ENCODE measurements around the gene FBXO31.
"Not testable (repeated sequence)": the region's sequence is repeated elsewhere in the genome, so short reads cannot be mapped to it uniquely, and the experiment has no call there.

The FBXO31 gene

DNA sequence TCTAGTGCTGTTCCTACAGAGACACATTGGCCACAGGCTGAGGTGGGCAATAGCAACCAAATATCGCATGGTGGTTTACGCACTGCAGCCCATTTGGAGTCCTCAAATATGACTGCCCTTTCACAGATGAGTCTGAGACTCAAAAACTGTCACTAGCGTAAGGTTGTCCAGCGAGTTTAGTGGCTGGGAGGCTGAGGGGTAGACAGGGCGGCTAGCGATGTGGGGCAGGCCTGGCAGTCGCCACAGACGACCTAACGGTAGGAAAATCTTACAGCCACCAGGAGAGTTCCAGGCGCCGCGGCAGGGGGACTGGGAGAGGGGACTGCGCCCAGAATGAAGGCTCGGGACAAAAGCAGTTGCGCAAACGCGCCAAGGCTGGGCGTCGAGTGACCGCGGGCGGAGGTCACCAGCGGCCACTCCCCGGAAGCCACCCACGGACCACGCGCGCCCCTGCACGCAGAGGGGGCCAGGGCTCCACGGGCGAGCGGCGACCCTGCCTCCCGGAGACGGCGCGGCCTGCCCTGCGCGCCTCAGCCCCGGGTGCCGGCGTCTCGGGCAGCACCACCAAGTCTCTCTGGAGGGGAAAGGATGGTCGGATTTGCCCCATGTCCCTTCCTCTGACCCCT lies 7.9 kb upstream of the FBXO31 start:
- DNase-seq = no peak
- Histone ChIP-seq H3F3A (ENCODE audit: insufficient read depth, low read length) (peaks cover 10% of the 10 kb centered on the region), H3K4me2 (ENCODE audit: low read depth, low read length) (peak overlapping the region; percentile 49; the same call in 1 of the 2 replicates), H3K27me3 (replicated peaks; ENCODE audit: insufficient read depth, low read length) (no peaks in the 10 kb centered on the region), H3K9ac (ENCODE audit: low read length) (peak overlapping the region; percentile 65; the same call in 1 of the 2 replicates), H3K4me3 (ENCODE audit: low read length) (peak overlapping the region; percentile 57), H3K4me1 (ENCODE audit: low read length) (peaks cover 9% of the 10 kb centered on the region; the same call in 1 of the 2 replicates), H3K9me3 (replicated peaks; ENCODE audit: insufficient read depth, low read length) (no peaks in the 10 kb centered on the region), H3K27ac (ENCODE audit: low read length) (no peak overlapping the region), H3K36me3 (replicated peaks; ENCODE audit: insufficient read depth, low read length) (no peaks in the 10 kb centered on the region), H2AFZ (ENCODE audit: low read length) (no peak overlapping the region), H4K20me1 (ENCODE audit: insufficient read depth, low read length) (0 out of 2 replicates have a peak, but pooled peaks cover 3% of the 10 kb centered on the region), H3K79me2 (ENCODE audit: low read length) (peaks cover 33% of the 10 kb centered on the region), H3K9me2 (replicated peaks; ENCODE audit: insufficient read depth, low read length) (no peaks in the 10 kb centered on the region)
- TF ChIP-seq EZH2 (optimal IDR thresholded peaks at IDR 0.05; ENCODE audit: low read depth, low read length) = no peak

DNA sequence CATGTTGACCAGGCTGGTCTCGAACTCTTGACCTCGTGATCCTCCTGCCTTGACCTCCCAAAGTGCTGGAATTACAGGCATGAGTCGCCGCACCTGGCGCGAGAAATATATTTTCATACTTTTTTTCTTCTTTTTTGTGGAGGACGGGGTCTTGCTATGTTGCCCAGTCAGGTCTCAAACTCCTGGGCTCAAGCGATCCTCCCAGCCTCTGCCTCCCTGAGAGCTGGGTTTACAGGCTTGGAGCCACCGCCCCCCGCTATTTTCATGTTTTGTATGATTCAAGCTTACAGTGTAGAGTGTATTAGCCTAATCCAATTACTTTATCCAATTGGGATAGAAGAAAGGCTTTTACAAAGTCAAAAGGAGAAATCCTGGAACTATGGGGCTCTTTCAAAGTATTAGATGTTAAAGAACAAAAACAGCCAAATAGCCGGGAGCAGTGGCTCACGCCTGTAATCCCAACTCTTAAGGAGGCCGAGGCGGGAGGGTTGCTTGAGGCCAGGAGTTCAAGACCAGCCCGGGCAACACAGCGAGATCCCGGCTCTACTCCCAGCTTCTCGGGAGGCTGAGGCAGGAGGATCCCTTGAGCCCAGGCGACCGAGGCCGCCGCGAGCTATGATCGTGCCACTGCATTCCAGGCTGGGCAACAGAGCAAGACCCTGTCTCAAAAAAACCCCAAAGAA lies 7.2 kb upstream of the FBXO31 start:
- Histone ChIP-seq H3K27me3 (replicated peaks; ENCODE audit: insufficient read depth, low read length) (no peaks in the 10 kb centered on the region), H3K9me2 (replicated peaks; ENCODE audit: insufficient read depth, low read length) (no peaks in the 10 kb centered on the region), H3K36me3 (replicated peaks; ENCODE audit: insufficient read depth, low read length) (no peaks in the 10 kb centered on the region), H3F3A (ENCODE audit: insufficient read depth, low read length) (peaks cover 10% of the 10 kb centered on the region), H3K79me2 (ENCODE audit: low read length) (peaks cover 31% of the 10 kb centered on the region), H3K4me1 (ENCODE audit: low read length) (peaks cover 9% of the 10 kb centered on the region; the same call in 1 of the 2 replicates), H3K9me3 (replicated peaks; ENCODE audit: insufficient read depth, low read length) (no peaks in the 10 kb centered on the region), H4K20me1 (ENCODE audit: insufficient read depth, low read length) (0 out of 2 replicates have a peak, but pooled peaks cover 3% of the 10 kb centered on the region), H3K4me3 (ENCODE audit: low read length) (peak overlapping the region; percentile 57; the same call in 1 of the 2 replicates), H3K9ac (ENCODE audit: low read length) (no peak overlapping the region), H2AFZ (ENCODE audit: low read length) (no peak overlapping the region), H3K27ac (ENCODE audit: low read length) (no peak overlapping the region), H3K4me2 (ENCODE audit: low read depth, low read length) (peak overlapping the region; percentile 49; the same call in 1 of the 2 replicates)
- no peak for DNase-seq
- TF ChIP-seq EZH2phosphoT487 (IDR thresholded peaks at IDR 0.05; ENCODE audit: low read length) (no peak), EZH2 (optimal IDR thresholded peaks at IDR 0.05; ENCODE audit: low read depth, low read length) (no peak)
- TF ChIP-seq, protein P1, sequence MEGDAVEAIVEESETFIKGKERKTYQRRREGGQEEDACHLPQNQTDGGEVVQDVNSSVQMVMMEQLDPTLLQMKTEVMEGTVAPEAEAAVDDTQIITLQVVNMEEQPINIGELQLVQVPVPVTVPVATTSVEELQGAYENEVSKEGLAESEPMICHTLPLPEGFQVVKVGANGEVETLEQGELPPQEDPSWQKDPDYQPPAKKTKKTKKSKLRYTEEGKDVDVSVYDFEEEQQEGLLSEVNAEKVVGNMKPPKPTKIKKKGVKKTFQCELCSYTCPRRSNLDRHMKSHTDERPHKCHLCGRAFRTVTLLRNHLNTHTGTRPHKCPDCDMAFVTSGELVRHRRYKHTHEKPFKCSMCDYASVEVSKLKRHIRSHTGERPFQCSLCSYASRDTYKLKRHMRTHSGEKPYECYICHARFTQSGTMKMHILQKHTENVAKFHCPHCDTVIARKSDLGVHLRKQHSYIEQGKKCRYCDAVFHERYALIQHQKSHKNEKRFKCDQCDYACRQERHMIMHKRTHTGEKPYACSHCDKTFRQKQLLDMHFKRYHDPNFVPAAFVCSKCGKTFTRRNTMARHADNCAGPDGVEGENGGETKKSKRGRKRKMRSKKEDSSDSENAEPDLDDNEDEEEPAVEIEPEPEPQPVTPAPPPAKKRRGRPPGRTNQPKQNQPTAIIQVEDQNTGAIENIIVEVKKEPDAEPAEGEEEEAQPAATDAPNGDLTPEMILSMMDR (IDR thresholded peaks at IDR 0.05; ENCODE audit: low read length) = no peak

- not testable (repeated sequence) for H3K27me3 ChIP-seq (replicated peaks; ENCODE audit: insufficient read depth, low read length); DNase-seq; H3F3A ChIP-seq (ENCODE audit: insufficient read depth, low read length); H3K4me1 ChIP-seq (ENCODE audit: low read length); H3K9me2 ChIP-seq (replicated peaks; ENCODE audit: insufficient read depth, low read length); H3K9ac ChIP-seq (ENCODE audit: low read length); H3K36me3 ChIP-seq (replicated peaks; ENCODE audit: insufficient read depth, low read length); H4K20me1 ChIP-seq (ENCODE audit: insufficient read depth, low read length); H3K27ac ChIP-seq (ENCODE audit: low read length); H3K4me3 ChIP-seq (ENCODE audit: low read length); H2AFZ ChIP-seq (ENCODE audit: low read length); H3K9me3 ChIP-seq (replicated peaks; ENCODE audit: insufficient read depth, low read length); H3K4me2 ChIP-seq (ENCODE audit: low read depth, low read length)
- H3K79me2 ChIP-seq (ENCODE audit: low read length) = peaks cover 22% of the 10 kb centered on the region
These were observed 6.3 kb upstream of the FBXO31 start for GRCh38 chr16:87389914-87390313.

DNA sequence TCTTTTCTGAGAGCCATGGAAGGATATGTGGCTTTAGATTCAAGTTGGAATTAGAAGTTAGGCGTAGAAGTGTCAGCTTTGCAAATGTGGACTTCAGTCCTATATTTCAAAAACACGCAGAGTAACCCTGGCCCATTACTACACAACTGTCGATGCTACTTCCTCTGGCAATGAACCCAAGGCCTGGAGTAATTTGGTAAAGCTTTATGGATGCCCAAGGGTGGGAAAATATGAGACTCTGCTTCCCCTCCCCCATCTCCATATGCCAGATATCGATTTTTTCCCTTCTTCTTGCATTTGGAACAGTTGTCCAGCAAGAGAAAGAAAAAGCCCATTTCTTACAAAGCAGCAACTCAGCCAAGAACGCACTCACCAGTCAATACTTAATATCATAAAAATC lies 5.7 kb upstream of the FBXO31 start:
- H3K79me2 ChIP-seq (ENCODE audit: low read length) = peaks cover 16% of the 10 kb centered on the region
- no peak overlapping the region for H3K9ac ChIP-seq (ENCODE audit: low read length)
- H3K36me3 ChIP-seq (replicated peaks; ENCODE audit: insufficient read depth, low read length) = no peaks in the 10 kb centered on the region
- no peak for DNase-seq
- H3K4me2 ChIP-seq (ENCODE audit: low read depth, low read length) = no peak overlapping the region
- H4K20me1 ChIP-seq (ENCODE audit: insufficient read depth, low read length) = no peaks in the 10 kb centered on the region
- no peak overlapping the region for H3K4me3 ChIP-seq (ENCODE audit: low read length)
- H3K27me3 ChIP-seq (replicated peaks; ENCODE audit: insufficient read depth, low read length) = no peaks in the 10 kb centered on the region
- peaks cover 10% of the 10 kb centered on the region for H3F3A ChIP-seq (ENCODE audit: insufficient read depth, low read length)
- TF ChIP-seq EZH2phosphoT487 (IDR thresholded peaks at IDR 0.05; ENCODE audit: low read length) = no peak
- TF ChIP-seq, protein P1 (IDR thresholded peaks at IDR 0.05; ENCODE audit: low read length) = no peak
- no peak for TF ChIP-seq EZH2 (optimal IDR thresholded peaks at IDR 0.05; ENCODE audit: low read depth, low read length)
- H3K9me3 ChIP-seq (replicated peaks; ENCODE audit: insufficient read depth, low read length) = no peaks in the 10 kb centered on the region
- H2AFZ ChIP-seq (ENCODE audit: low read length) = no peak overlapping the region
- peaks cover 8% of the 10 kb centered on the region; the same call in 1 of the 2 replicates for H3K4me1 ChIP-seq (ENCODE audit: low read length)
- no peaks in the 10 kb centered on the region for H3K9me2 ChIP-seq (replicated peaks; ENCODE audit: insufficient read depth, low read length)
- no peak overlapping the region for H3K27ac ChIP-seq (ENCODE audit: low read length)

Data from MM.1S (cell line).